ENCODE data around the gene PMPCB. TPM values are rescaled to one million over a fixed set of nuclear protein-coding genes. Genes with fewer than 3 reads are reported as not detected.

Gene PMPCB
- polyA plus RNA-seq, 1 donor from 2014 or later: 130 TPM

GRCh38 chr7:103341466-103341865 lies 44.2 kb downstream of the PMPCB start:
- H3K9me2 ChIP-seq (ENCODE audit: insufficient read depth, low read length): no peaks in the 10 kb centered on the region
- peaks cover 22% of the 10 kb centered on the region for H3K79me2 ChIP-seq (replicated peaks; ENCODE audit: insufficient read depth, low read length)

GRCh38 chr7:103343332-103343731 lies 46.1 kb downstream of the PMPCB start:
- H3K79me2 ChIP-seq (replicated peaks; ENCODE audit: insufficient read depth, low read length): peaks cover 34% of the 10 kb centered on the region
- no peaks in the 10 kb centered on the region for H4K20me1 ChIP-seq (ENCODE audit: insufficient read depth)
- no peak overlapping the region for H2AFZ ChIP-seq (ENCODE audit: low read depth, low read length)
- H3K4me3 ChIP-seq (ENCODE audit: low read length): peak overlapping the region; percentile 97
- peak overlapping the region; percentile 76 for H3K9ac ChIP-seq (ENCODE audit: low read length)
- no peaks in the 10 kb centered on the region for H3K9me3 ChIP-seq (ENCODE audit: low read length)
- no peaks in the 10 kb centered on the region for H3F3A ChIP-seq (ENCODE audit: insufficient read depth, low read length, poor library complexity, severe bottlenecking)
- H3K36me3 ChIP-seq (ENCODE audit: insufficient read depth, low read length): no peaks in the 10 kb centered on the region
- peak overlapping the region; percentile 95 for H3K4me2 ChIP-seq (ENCODE audit: low read length)
- no peak for TF ChIP-seq EP300 (conservative IDR thresholded peaks at IDR 0.05; ENCODE audit: poor library complexity, severe bottlenecking)
- no peak for TF ChIP-seq EZH2 (IDR thresholded peaks at IDR 0.05; ENCODE audit: borderline replicate concordance, insufficient read depth, low read length, poor library complexity, severe bottlenecking)
- TF ChIP-seq TAF1 (IDR thresholded peaks at IDR 0.05; ENCODE audit: low read depth): no peak
- no peak for TF ChIP-seq CTCF (IDR thresholded peaks at IDR 0.05; ENCODE audit: poor library complexity, severe bottlenecking)
- TF ChIP-seq POLR2AphosphoS5 (IDR thresholded peaks at IDR 0.05): no peak
- no peak for TF ChIP-seq SMC3 (conservative IDR thresholded peaks at IDR 0.05; ENCODE audit: poor library complexity)
- TF ChIP-seq MXI1 (conservative IDR thresholded peaks at IDR 0.05; ENCODE audit: poor library complexity, severe bottlenecking): no peak
- H3K27ac ChIP-seq (ENCODE audit: low read length): no peak overlapping the region
- H3K9me2 ChIP-seq (ENCODE audit: insufficient read depth, low read length): no peaks in the 10 kb centered on the region
- H3K27me3 ChIP-seq (ENCODE audit: insufficient read depth, low read depth, low read length): no peaks in the 10 kb centered on the region

More at GRCh38 chr7:103341466-103341865, 44.2 kb downstream of the PMPCB start:
- H4K20me1 ChIP-seq (ENCODE audit: insufficient read depth): no peaks in the 10 kb centered on the region
- H3F3A ChIP-seq (ENCODE audit: insufficient read depth, low read length, poor library complexity, severe bottlenecking): no peaks in the 10 kb centered on the region
- no peak overlapping the region for H2AFZ ChIP-seq (ENCODE audit: low read depth, low read length)
- H3K9ac ChIP-seq (ENCODE audit: low read length): no peak overlapping the region
- H3K4me2 ChIP-seq (ENCODE audit: low read length): no peak overlapping the region
- no peak overlapping the region for H3K27ac ChIP-seq (ENCODE audit: low read length)
- H3K4me3 ChIP-seq (ENCODE audit: low read length): no peak overlapping the region
- H3K27me3 ChIP-seq (ENCODE audit: insufficient read depth, low read depth, low read length): no peaks in the 10 kb centered on the region
- no peaks in the 10 kb centered on the region for H3K36me3 ChIP-seq (ENCODE audit: insufficient read depth, low read length)
- TF ChIP-seq POLR2AphosphoS5 (IDR thresholded peaks at IDR 0.05) (no peak), SMC3 (conservative IDR thresholded peaks at IDR 0.05; ENCODE audit: poor library complexity) (no peak), REST (IDR thresholded peaks at IDR 0.05; ENCODE audit: borderline replicate concordance) (no peak), EP300 (conservative IDR thresholded peaks at IDR 0.05; ENCODE audit: poor library complexity, severe bottlenecking) (no peak), CTCF (IDR thresholded peaks at IDR 0.05; ENCODE audit: poor library complexity, severe bottlenecking) (no peak), MXI1 (conservative IDR thresholded peaks at IDR 0.05; ENCODE audit: poor library complexity, severe bottlenecking) (no peak), TAF1 (IDR thresholded peaks at IDR 0.05; ENCODE audit: low read depth) (no peak), EZH2 (IDR thresholded peaks at IDR 0.05; ENCODE audit: borderline replicate concordance, insufficient read depth, low read length, poor library complexity, severe bottlenecking) (no peak)
- H3K9me3 ChIP-seq (ENCODE audit: low read length): no peaks in the 10 kb centered on the region
